Gastrocnemius medialis (tissue), 4 donors: ENCODE measurements around the gene CIDEA.

Experiments used
- CTCF ChIP-seq, 5 experiments: fragments of 450-650 bp in 3 of 5; fragments of 200-600 bp in 2 of 5; sonication (generic) in 2 of 5; IDR thresholded peaks in 4 of 5; conservative IDR thresholded peaks in 1 of 5; 1 replicate in 4 of 5; 2 replicates in 1 of 5; pipeline ENCODE4 v1.5.1; 2016 to 2019; ENCODE audit warnings: antibody characterized with exemption in 5 of 5, mild to moderate bottlenecking in 3 of 5, moderate library complexity in 3 of 5
- POLR2A ChIP-seq, 2 donors: fragments of 450-650 bp; IDR thresholded peaks; one replicate each; pipeline ENCODE4 v1.6.1; 2017; ENCODE audit warnings: antibody characterized with exemption in 2 of 2, mild to moderate bottlenecking in 2 of 2, moderate library complexity in 2 of 2

GRCh38 chr18:12238826-12239225 is 15.3 kb upstream of the CIDEA start:
- no peak for TF ChIP-seq CTCF (IDR thresholded peaks at IDR 0.05 in 4 of 5, conservative IDR thresholded peaks at IDR 0.05 in 1 of 5)
- TF ChIP-seq POLR2A (IDR thresholded peaks at IDR 0.05): no peak
